Left lung (tissue), 10 donors: ENCODE data around the gene ERP27. TPM values are rescaled to one million over a fixed set of nuclear protein-coding genes. Genes with fewer than 3 reads are reported as not detected.

Experiments
- ATAC-seq: fragments of 200-7000 bp; cut with Tn5 transposase; one replicate; pipeline ENCODE4 v1.9.1; 2020; ENCODE audit warnings: moderate library complexity
- DNase-seq, 4 donors: peaks; one replicate each; pipeline ENCODE4 v3.0.0-alpha.2; 2013 to 2020
- H3K27ac ChIP-seq, 2 donors: fragments of 200-600 bp; sonication (generic) in 1 of 2; one replicate each; pipeline versions ENCODE4 v1.5.0 to v1.8.0; 2020 to 2021
- H3K27me3 ChIP-seq, 2 donors: fragments of 200-600 bp; sonication (generic) in 1 of 2; one replicate each; pipeline versions ENCODE4 v1.5.0 to v1.8.0; 2020 to 2021
- H3K36me3 ChIP-seq, 2 donors: fragments of 200-600 bp; sonication (generic) in 1 of 2; one replicate each; pipeline versions ENCODE4 v1.5.0 to v1.8.0; 2020 to 2021
- H3K4me1 ChIP-seq, 2 donors: fragments of 200-600 bp; one replicate each; pipeline ENCODE4 v1.8.0; 2021
- H3K4me3 ChIP-seq, 2 donors: fragments of 200-600 bp; sonication (generic) in 1 of 2; one replicate each; pipeline versions ENCODE4 v1.5.0 to v1.8.0; 2020 to 2021; ENCODE audit warnings: mild to moderate bottlenecking in 1 of 2
- H3K9me3 ChIP-seq, 2 donors: fragments of 200-600 bp; sonication (generic) in 1 of 2; one replicate each; pipeline versions ENCODE4 v1.5.0 to v1.8.0; 2020 to 2021
- intact Hi-C, 2 donors: fragments of 100-400 bp; cut with DNase I; formaldehyde crosslinking; loops; one replicate each; pipeline versions ENCODE4 v1.11.2 to v1.14.2; 2022
- polyA plus RNA-seq, 6 donors: library from polyadenylated mRNA; unstranded; fragments of 120-200 nt; gene quantifications; one replicate each; pipeline ENCODE4 v1.2.1, GENCODE V29; 2013; ENCODE audit not compliant: insufficient read length in 6 of 6
- total RNA-seq, 2 donors: library from RNA; stranded (reverse); fragmentation: NEBNext Ultra II Directional; extraction: Animal tissue kit (Norgen Biotek cat#: 25700); gene quantifications; one replicate each; pipeline ENCODE4 v1.2.1, GENCODE V29; 2021
- TF ChIP-seq, protein P1 (sequence below), 2 donors: fragments of 200-600 bp; sonication (generic) in 1 of 2; IDR thresholded peaks; one replicate each; pipeline versions ENCODE4 v1.5.0 to v1.8.0; 2021; ENCODE audit warnings: antibody characterized with exemption in 2 of 2
- donor health status: DM: no; HTN: yes; CAD: no.
- donor health status: DM: no; HTN: no; CAD: no.

The ERP27 gene
- total and polyA plus RNA-seq, 8 donors = 3.0 to 16.2 (median 8.4) TPM

DNA sequence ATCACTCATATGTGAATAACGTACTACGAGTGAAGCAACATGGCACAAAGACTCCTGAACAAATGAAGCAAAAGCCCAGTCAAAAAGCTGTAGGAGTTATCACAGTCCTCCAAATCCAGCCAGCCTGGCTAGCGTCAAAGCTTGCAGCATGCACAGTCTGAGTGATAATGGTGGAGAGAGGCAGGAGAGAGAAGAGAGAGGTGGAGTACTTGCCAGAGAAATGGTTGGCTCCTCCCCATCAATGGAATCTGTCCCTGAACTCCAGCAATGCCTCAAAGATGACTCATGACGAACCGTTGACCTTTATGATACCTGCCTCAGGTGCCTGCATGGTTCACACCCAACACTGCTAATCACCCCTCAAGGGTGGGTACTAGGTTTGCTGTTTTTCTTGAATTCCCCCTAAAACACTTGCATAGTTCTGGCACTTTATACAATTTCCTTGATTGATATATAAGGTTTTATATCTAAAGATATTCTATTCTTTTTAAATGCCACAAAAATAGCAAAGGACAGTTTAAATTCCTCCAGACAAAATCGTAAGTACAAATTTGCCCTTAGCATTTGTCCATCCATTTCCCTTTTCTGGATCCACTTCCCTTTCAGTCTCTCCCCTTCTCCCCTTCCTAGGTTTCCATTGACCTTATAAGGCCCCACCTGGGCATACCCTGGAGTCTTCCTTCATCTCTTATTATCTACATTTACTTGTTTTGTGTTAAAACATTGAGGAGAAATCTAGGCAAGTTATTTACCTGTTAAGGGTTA, 12.8 kb upstream of the ERP27 start:
- Histone ChIP-seq H3K9me3 (no peaks in the 10 kb centered on the region), H3K4me3 (no peak overlapping the region), H3K4me1 (peaks cover 42 to 99% of the 10 kb centered on the region in 2 donors), H3K27me3 (no peaks in the 10 kb centered on the region), H3K36me3 (peaks cover 0 to 40% of the 10 kb centered on the region in 2 donors), H3K27ac (peak overlapping the region; percentile 82 to 98)
- TF ChIP-seq, protein P1, sequence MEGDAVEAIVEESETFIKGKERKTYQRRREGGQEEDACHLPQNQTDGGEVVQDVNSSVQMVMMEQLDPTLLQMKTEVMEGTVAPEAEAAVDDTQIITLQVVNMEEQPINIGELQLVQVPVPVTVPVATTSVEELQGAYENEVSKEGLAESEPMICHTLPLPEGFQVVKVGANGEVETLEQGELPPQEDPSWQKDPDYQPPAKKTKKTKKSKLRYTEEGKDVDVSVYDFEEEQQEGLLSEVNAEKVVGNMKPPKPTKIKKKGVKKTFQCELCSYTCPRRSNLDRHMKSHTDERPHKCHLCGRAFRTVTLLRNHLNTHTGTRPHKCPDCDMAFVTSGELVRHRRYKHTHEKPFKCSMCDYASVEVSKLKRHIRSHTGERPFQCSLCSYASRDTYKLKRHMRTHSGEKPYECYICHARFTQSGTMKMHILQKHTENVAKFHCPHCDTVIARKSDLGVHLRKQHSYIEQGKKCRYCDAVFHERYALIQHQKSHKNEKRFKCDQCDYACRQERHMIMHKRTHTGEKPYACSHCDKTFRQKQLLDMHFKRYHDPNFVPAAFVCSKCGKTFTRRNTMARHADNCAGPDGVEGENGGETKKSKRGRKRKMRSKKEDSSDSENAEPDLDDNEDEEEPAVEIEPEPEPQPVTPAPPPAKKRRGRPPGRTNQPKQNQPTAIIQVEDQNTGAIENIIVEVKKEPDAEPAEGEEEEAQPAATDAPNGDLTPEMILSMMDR (IDR thresholded peaks at IDR 0.05) = no peak
- intact Hi-C loops = no loop called here
- ATAC-seq (peak; percentile 57), DNase-seq (no peak)

DNA sequence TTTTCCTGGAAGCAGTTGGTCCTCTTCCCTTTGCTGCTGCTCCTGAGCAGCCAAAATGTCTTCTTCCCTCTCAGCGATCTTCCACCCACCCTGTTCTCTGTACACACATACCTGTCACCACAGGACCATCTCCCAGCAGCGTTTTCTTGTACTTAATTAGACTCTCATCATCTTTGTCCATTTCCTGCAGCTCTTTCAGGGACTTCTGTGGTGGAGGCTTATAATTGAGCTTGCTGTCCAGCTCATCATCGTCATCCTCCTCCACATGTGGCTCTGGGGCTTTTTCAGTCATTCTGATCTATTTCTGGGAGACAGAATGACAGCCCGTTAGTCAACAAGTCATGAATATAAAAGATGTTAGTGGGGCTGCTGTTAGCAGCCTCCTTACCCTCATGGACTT, 12.1 kb upstream of the ERP27 start:
- H3K36me3 ChIP-seq = peaks cover 0 to 47% of the 10 kb centered on the region in 2 donors
- TF ChIP-seq, protein P1 (IDR thresholded peaks at IDR 0.05) = no peak
- ATAC-seq (no peak), DNase-seq (no peak)
- H3K27me3 ChIP-seq = no peaks in the 10 kb centered on the region
- H3K27ac ChIP-seq = peak overlapping the region; percentile 74 to 98
- peaks cover 42 to 96% of the 10 kb centered on the region in 2 donors for H3K4me1 ChIP-seq
- H3K9me3 ChIP-seq = no peaks in the 10 kb centered on the region
- no peak overlapping the region for H3K4me3 ChIP-seq
- intact Hi-C loops = no loop called here

- TF ChIP-seq, protein P1 (IDR thresholded peaks at IDR 0.05) = no peak
- no peak overlapping the region for H3K4me3 ChIP-seq
- H3K4me1 ChIP-seq = peaks cover 42 to 90% of the 10 kb centered on the region in 2 donors
- intact Hi-C loops = no loop called here
- peaks cover 0 to 55% of the 10 kb centered on the region in 2 donors for H3K36me3 ChIP-seq
- H3K27ac ChIP-seq = peak overlapping the region; percentile 74 to 98
- H3K27me3 ChIP-seq = no peaks in the 10 kb centered on the region
- DNase-seq (no peak), ATAC-seq (no peak)
- no peaks in the 10 kb centered on the region for H3K9me3 ChIP-seq
These were observed 11.3 kb upstream of the ERP27 start for GRCh38 chr12:14949631-14950030.

- ATAC-seq (peak; percentile 60), DNase-seq (peak in 2 of 4 donors; percentile 31 to 58)
- Histone ChIP-seq H3K4me1 (peaks cover 35 to 80% of the 10 kb centered on the region in 2 donors), H3K27me3 (no peaks in the 10 kb centered on the region), H3K36me3 (peaks cover 0 to 64% of the 10 kb centered on the region in 2 donors), H3K27ac (peak overlapping the region; percentile 74 to 98), H3K9me3 (no peaks in the 10 kb centered on the region), H3K4me3 (no peak overlapping the region)
- intact Hi-C loops = no loop called here
- TF ChIP-seq, protein P1 (IDR thresholded peaks at IDR 0.05) = no peak
These were observed 10.3 kb upstream of the ERP27 start for GRCh38 chr12:14948672-14949071.

DNA sequence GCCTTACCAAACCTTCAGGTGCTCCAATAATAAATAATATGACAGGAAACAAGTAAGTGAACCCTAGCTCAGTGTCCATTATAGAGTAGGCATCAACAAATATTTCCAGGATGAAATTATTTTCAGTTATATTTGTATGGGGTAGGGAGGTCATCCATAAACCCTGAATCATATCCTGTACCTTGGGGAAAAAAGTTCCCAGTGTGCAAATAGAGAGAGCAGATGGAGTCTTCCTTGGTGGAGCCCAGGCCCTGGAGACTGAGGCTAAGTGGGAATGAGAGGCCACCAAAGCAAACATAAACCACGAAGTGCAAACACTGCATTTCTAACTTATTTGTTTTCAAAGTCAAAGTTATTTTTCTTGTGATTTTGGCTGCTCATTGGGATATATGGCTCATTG, 8.5 kb upstream of the ERP27 start:
- Histone ChIP-seq H3K4me3 (no peak overlapping the region), H3K27ac (peak overlapping the region in 1 of 2 donors; percentile 98), H3K9me3 (no peaks in the 10 kb centered on the region), H3K27me3 (no peaks in the 10 kb centered on the region), H3K36me3 (peaks cover 0 to 82% of the 10 kb centered on the region in 2 donors), H3K4me1 (peaks cover 18 to 62% of the 10 kb centered on the region in 2 donors)
- DNase-seq (no peak), ATAC-seq (peak; percentile 43)
- TF ChIP-seq, protein P1 (IDR thresholded peaks at IDR 0.05) = no peak
- intact Hi-C loops = no loop called here
